NCI-H1417 (cell line): ENCODE results near the gene SERF1B.
"Not testable (repeated sequence)": the region's sequence is repeated elsewhere in the genome, so short reads cannot be mapped to it uniquely, and the experiment has no call there.

ENCODE experiments used
- DNase-seq, 3 experiments: peaks; one replicate each; lab custom pipeline; 2025; lab: John Stamatoyannopoulos, UW

The SERF1B gene

GRCh38 chr5:70025106-70025844 lies at the start of gene SERF1B:
TSS of gene SERF1B (plus strand) at chr5:70025251. CDS start at chr5:70025452, 201 bp downstream.
- not testable (repeated sequence) for DNase-seq

- DNase-seq: not testable (repeated sequence)
Measured at GRCh38 chr5:69991713-69992112, 33.3 kb upstream of the SERF1B start.

GRCh38 chr5:69995535-69995934 lies 29.5 kb upstream of the SERF1B start:
- not testable (repeated sequence) for DNase-seq

GRCh38 chr5:70020660-70021059 lies 4.4 kb upstream of the SERF1B start:
- not testable (repeated sequence) for DNase-seq

GRCh38 chr5:70025845-70026145 lies 744 bp downstream of the SERF1B start:
- DNase-seq: not testable (repeated sequence)

- not testable (repeated sequence) for DNase-seq
Measured at GRCh38 chr5:70031204-70031603, 6.2 kb downstream of the SERF1B start.

DNA sequence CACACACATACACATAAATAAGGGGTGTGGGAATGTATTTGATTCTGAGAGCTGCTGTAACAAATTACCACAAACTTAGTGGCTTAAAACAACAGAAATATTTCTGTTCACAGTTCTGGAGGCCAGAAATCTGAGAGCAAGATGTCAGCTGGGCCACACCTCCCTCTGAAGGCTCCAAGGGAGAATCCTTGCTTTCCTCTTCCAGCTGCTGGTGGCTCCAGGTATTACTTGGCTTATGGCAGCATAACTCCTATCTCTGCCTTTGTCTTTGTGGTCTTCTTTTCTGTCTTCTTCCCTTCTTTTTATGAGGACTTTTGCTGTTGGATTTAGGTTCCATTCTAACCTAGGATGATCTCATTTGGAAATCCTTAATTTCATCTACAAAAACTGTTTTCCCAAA lies 16.4 kb downstream of the SERF1B start:
- not testable (repeated sequence) for DNase-seq

DNA sequence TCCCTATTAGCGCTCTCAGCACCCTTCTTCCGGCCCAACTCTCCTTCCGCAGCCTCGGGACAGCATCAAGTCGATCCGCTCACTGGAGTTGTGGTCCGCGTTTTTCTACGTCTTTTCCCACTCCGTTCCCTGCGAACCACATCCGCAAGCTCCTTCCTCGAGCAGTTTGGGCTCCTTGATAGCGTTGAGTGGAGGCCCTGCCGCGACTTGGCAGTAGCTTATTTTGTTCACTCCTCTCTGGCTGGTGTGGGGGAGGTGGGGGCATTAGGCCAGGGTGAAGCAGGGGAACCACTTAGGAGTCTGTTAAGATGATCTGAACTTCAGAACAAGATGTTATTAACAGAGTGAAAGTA lies 24.7 kb downstream of the SERF1B start:
- DNase-seq: not testable (repeated sequence)

DNA sequence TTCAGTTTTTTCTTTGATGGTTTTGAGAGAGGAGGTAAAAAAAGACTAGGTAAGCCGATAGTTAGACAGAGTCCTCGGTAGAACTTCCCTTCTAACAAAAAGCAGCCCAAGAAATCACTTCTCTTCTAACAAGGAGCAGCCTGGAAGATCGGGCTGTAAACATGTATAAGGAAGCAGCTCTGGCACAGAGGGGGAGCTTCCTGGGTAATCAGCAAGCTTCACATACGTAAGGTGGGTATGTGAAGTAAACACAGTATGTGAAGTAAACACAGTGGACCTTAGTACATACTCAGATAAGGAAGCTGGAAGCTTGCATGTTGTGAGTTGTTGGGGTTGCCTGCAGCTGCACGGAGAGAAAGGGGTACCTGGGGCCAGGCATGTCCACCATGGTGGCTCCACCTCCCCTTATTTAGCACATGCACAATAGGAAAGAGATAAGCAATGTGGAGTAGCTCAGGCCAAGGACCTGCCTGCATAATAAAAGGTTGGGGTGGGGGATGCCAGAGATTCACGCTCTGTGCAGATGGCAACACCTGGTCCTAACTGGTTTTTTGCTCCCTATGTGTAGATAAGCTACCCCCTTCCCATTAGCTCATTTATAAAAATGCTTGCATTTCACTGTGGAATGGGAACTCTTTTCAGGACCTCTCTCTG lies 31.4 kb downstream of the SERF1B start:
- not testable (repeated sequence) for DNase-seq

GRCh38 chr5:70057140-70057539 lies 32.1 kb downstream of the SERF1B start:
- not testable (repeated sequence) for DNase-seq

GRCh38 chr5:70077632-70078031 lies 52.6 kb downstream of the SERF1B start:
- not testable (repeated sequence) for DNase-seq

GRCh38 chr5:70088907-70089464 lies 63.9 kb downstream of the SERF1B start:
- DNase-seq: not testable (repeated sequence)

DNA sequence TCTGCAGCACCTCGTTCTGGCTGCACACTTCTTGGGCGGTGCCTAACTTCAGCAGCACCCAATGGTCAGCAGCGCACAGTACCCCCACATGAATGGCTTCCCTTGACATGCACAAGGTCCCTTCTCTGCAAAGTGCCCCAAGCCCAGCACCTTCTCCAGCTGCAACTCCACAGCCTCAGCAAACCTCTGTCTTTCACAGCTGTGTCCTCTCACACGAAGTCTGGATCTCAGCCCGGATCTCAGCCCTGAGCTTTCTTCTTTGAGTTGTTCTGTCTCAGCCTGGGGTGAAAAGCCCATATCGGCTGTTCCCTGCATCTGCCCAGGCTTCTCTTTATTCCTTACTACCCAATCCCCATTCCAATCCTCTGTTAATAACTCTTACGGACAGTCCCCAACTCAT lies 66.7 kb downstream of the SERF1B start:
- not testable (repeated sequence) for DNase-seq
